Trophoblast cell (in vitro differentiated cells and primary cell): ENCODE data around the gene TLL2.

Source experiments
- DNase-seq, 2 donors: peaks; one replicate each; pipeline ENCODE4 v3.0.0-alpha.2; 2016
- H2AFZ ChIP-seq: 2 replicates; pipeline ENCODE4 v1.6.1; 2013; ENCODE audit warnings: low read length, moderate library complexity, mild to moderate bottlenecking; ENCODE audit not compliant: insufficient read depth, poor library complexity
- H2AK5ac ChIP-seq: 2 replicates; pipeline ENCODE4 v1.6.1; 2013; ENCODE audit warnings: mild to moderate bottlenecking, low read length
- H2BK120ac ChIP-seq: 2 replicates; pipeline ENCODE4 v1.6.1; 2013; ENCODE audit warnings: low read length, mild to moderate bottlenecking, moderate library complexity; ENCODE audit not compliant: insufficient read depth, poor library complexity
- H2BK12ac ChIP-seq: 2 replicates; pipeline ENCODE4 v1.6.1; 2013; ENCODE audit warnings: mild to moderate bottlenecking, low read length, moderate library complexity
- H2BK5ac ChIP-seq: 2 replicates; pipeline ENCODE4 v1.6.1; 2013; ENCODE audit warnings: low read length, low read depth, moderate library complexity, mild to moderate bottlenecking; ENCODE audit not compliant: poor library complexity
- H3K14ac ChIP-seq: 2 replicates; pipeline ENCODE4 v1.6.1; 2013; ENCODE audit warnings: mild to moderate bottlenecking, low read length
- H3K18ac ChIP-seq: 2 replicates; pipeline ENCODE4 v1.6.1; 2013; ENCODE audit warnings: mild to moderate bottlenecking, low read length
- H3K23ac ChIP-seq: 2 replicates; pipeline ENCODE4 v1.6.1; 2013; ENCODE audit warnings: low read length
- H3K27ac ChIP-seq: 2 replicates; pipeline ENCODE4 v1.5.1; 2013; ENCODE audit warnings: low read depth, mild to moderate bottlenecking, inconsistent platforms, low read length, moderate library complexity
- H3K27me3 ChIP-seq: 2 replicates; pipeline ENCODE4 v1.6.1; 2013; ENCODE audit warnings: inconsistent platforms, mild to moderate bottlenecking, low read length, moderate library complexity; ENCODE audit not compliant: insufficient read depth
- H3K36me3 ChIP-seq, 2 experiments: 1 replicate in 1 of 2; 2 replicates in 1 of 2; pipeline ENCODE4 v1.6.1; 2013; ENCODE audit warnings: low read length in 2 of 2, mild to moderate bottlenecking in 2 of 2, moderate library complexity in 1 of 2; ENCODE audit not compliant: insufficient read depth in 2 of 2, control insufficient read depth in 1 of 2
- H3K4ac ChIP-seq: 2 replicates; pipeline ENCODE4 v1.6.1; 2013; ENCODE audit warnings: low read depth, mild to moderate bottlenecking, low read length, moderate library complexity
- H3K4me1 ChIP-seq, 2 experiments: 1 replicate in 1 of 2; 2 replicates in 1 of 2; pipeline ENCODE4 v1.6.1; 2013; ENCODE audit warnings: low read length in 2 of 2, mild to moderate bottlenecking in 2 of 2, moderate library complexity in 1 of 2; ENCODE audit not compliant: insufficient read depth in 2 of 2, control insufficient read depth in 1 of 2
- H3K4me2 ChIP-seq: 2 replicates; pipeline ENCODE4 v1.6.1; 2013; ENCODE audit warnings: inconsistent platforms, mild to moderate bottlenecking, low read length, moderate library complexity
- H3K4me3 ChIP-seq: 2 replicates; pipeline ENCODE4 v1.5.1; 2013; ENCODE audit warnings: mild to moderate bottlenecking, low read depth, low read length, inconsistent platforms
- H3K79me1 ChIP-seq: one replicate; pipeline ENCODE4 v1.6.1; 2013; ENCODE audit warnings: low read length
- H3K79me2 ChIP-seq: 2 replicates; pipeline ENCODE4 v1.6.1; 2013; ENCODE audit warnings: low read length, mild to moderate bottlenecking; ENCODE audit not compliant: control insufficient read depth, insufficient read depth, poor library complexity
- H3K9ac ChIP-seq: 2 replicates; pipeline ENCODE4 v1.6.1; 2013; ENCODE audit warnings: mild to moderate bottlenecking, low read length
- H3K9me3 ChIP-seq: 2 replicates; pipeline ENCODE4 v1.6.1; 2013; ENCODE audit warnings: low read depth, mild to moderate bottlenecking, control low read depth, inconsistent platforms, low read length; ENCODE audit not compliant: insufficient read depth
- H4K12ac ChIP-seq: 2 replicates; pipeline ENCODE4 v1.6.1; 2013; ENCODE audit warnings: low read depth, mild to moderate bottlenecking, low read length, moderate library complexity
- H4K8ac ChIP-seq: 2 replicates; pipeline ENCODE4 v1.6.1; 2013; ENCODE audit warnings: low read depth, mild to moderate bottlenecking, low read length, moderate library complexity
- H4K91ac ChIP-seq: one replicate; pipeline ENCODE4 v1.6.1; 2013; ENCODE audit warnings: low read depth, mild to moderate bottlenecking, low read length, moderate library complexity
- WGBS: extraction: QIAGEN DNeasy Blood & Tissue Kit; methylation state at CpG from one replicate; pipeline ENCODE4 v1.1.7; 2013; ENCODE audit warnings: missing lambda C conversion rate; ENCODE audit not compliant: insufficient read length, insufficient coverage; ENCODE audit errors: extremely low coverage; 5-methylcytosine and 5-hydroxymethylcytosine counted together

The TLL2 gene

DNA sequence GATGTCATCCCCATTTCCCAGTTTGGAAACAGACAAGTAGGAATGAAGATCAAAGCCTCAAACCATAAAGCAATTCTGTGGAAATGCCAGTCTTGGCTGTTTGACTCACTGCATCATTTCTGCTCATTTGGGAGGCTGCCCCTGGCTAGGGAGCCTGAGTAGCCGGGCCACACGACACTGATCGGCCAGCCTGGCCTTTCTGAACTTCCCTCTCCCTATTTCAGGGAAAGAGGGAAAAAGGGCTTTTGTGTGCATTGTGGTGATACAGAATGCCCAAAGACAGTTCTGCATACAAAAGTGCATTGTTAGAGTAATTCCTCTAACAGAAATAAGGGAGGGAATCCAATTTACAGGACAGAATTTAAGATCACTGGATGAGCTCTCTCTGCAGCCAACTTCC lies 113.3 kb downstream of the TLL2 start:
- H2BK5ac ChIP-seq: no peak overlapping the region
- no peak overlapping the region for H4K91ac ChIP-seq
- no peak overlapping the region for H4K12ac ChIP-seq
- H3K36me3 ChIP-seq: no peaks in the 10 kb centered on the region
- no peak overlapping the region for H3K4me2 ChIP-seq
- H4K8ac ChIP-seq: no peak overlapping the region
- no peak overlapping the region for H3K4ac ChIP-seq
- no peaks in the 10 kb centered on the region for H3K27me3 ChIP-seq
- no peak overlapping the region for H3K23ac ChIP-seq
- no peaks in the 10 kb centered on the region for H3K4me1 ChIP-seq
- H3K18ac ChIP-seq: no peak overlapping the region
- DNase-seq: no peak
- WGBS: no CpG with 5 or more reads among the region's 3 CpGs
- no peak overlapping the region for H2AFZ ChIP-seq
- no peak overlapping the region for H2AK5ac ChIP-seq
- no peaks in the 10 kb centered on the region for H3K79me1 ChIP-seq
- H3K27ac ChIP-seq: no peak overlapping the region
- H3K79me2 ChIP-seq: no peaks in the 10 kb centered on the region
- H3K4me3 ChIP-seq: no peak overlapping the region
- H3K9me3 ChIP-seq: no peaks in the 10 kb centered on the region
- no peak overlapping the region for H2BK120ac ChIP-seq
- H3K9ac ChIP-seq: no peak overlapping the region
- H3K14ac ChIP-seq: no peak overlapping the region
- H2BK12ac ChIP-seq: no peak overlapping the region

DNA sequence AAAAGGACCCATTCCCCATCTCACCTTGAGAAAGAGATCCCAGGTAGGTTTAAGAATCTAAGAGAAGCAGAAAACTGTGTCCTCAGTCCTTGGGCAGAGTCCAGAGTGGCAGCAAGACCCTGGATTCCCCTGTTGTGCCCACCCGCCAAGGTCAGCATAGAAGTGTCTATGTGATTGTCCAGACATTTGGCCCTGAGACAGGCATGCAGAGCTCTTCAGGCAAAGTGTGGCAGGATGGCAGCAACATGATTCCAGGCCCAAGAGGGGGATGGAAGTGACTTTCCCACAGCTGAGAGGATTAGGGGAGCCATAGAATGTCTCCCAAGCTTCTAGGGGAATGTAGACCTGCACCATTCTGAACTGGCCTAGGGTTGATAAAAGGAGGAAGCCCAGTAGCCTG lies 115.8 kb downstream of the TLL2 start:
- no peak overlapping the region for H3K23ac ChIP-seq
- H3K4me1 ChIP-seq: no peaks in the 10 kb centered on the region
- DNase-seq: no peak
- H3K27me3 ChIP-seq: no peaks in the 10 kb centered on the region
- no peak overlapping the region for H2AFZ ChIP-seq
- no peak overlapping the region for H3K4me3 ChIP-seq
- H3K4me2 ChIP-seq: no peak overlapping the region
- H2AK5ac ChIP-seq: no peak overlapping the region
- H2BK12ac ChIP-seq: no peak overlapping the region
- no peak overlapping the region for H3K9ac ChIP-seq
- H2BK120ac ChIP-seq: no peak overlapping the region
- WGBS: no CpG with 5 or more reads among the region's 1 CpG
- H4K12ac ChIP-seq: no peak overlapping the region
- H3K79me2 ChIP-seq: no peaks in the 10 kb centered on the region
- H3K27ac ChIP-seq: no peak overlapping the region
- H3K4ac ChIP-seq: no peak overlapping the region
- H4K8ac ChIP-seq: no peak overlapping the region
- no peaks in the 10 kb centered on the region for H3K79me1 ChIP-seq
- no peaks in the 10 kb centered on the region for H3K9me3 ChIP-seq
- no peak overlapping the region for H2BK5ac ChIP-seq
- H3K36me3 ChIP-seq: no peaks in the 10 kb centered on the region
- no peak overlapping the region for H3K18ac ChIP-seq
- no peak overlapping the region for H3K14ac ChIP-seq
- no peak overlapping the region for H4K91ac ChIP-seq

DNA sequence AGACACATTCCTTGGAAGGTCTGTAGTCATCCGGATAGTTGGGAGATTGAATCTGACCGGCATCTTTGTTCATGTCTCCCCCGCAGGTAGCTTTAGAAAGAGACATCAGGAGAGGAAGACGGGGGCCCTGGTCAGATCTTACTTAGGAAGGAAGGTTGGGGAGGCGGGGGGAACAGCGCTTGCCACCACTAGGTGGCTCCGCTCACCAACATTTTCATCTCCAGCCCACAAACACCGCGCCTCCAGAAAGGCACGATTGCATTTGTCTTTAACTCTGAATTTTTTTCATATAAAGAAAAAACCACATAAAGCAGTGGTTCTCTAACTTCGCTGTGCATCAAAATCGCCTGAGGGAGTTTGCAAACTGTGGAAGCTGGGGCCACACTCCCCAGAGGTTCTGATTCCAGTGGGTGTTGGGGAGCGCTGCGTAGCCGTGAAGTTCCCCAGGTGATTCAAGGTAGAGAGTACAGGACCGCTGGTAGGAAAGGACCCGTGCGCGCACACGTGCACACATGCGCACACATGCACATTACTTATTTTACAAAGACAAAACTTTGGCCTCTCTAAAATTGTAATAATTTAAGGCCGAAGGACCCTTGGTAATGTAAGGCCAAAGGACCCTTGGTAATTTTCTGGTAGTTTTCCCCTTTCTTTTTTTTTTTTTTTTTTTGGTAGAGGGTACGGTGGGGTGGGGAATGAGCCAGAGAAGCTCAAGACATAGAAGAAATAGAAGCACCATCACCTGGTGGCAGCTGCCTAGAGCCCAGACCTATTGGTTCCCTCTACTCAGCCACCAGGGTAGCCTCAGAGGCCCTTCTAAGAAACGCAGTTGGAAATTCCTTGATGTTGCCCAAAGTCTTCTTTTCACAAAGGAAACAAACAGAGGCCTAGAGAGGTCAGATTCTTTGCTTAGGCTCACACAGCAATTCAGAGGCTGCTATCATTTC lies 117.5 kb downstream of the TLL2 start:
- Histone ChIP-seq H3K23ac (no peak overlapping the region), H2BK120ac (no peak overlapping the region), H4K8ac (no peak overlapping the region), H3K27ac (no peak overlapping the region), H3K18ac (no peak overlapping the region), H4K12ac (no peak overlapping the region), H3K79me2 (no peaks in the 10 kb centered on the region), H3K9ac (no peak overlapping the region), H3K27me3 (no peaks in the 10 kb centered on the region), H2BK12ac (no peak overlapping the region), H2BK5ac (no peak overlapping the region), H3K4me3 (no peak overlapping the region), H3K36me3 (no peaks in the 10 kb centered on the region), H3K79me1 (no peaks in the 10 kb centered on the region), H3K14ac (no peak overlapping the region), H3K4me1 (no peaks in the 10 kb centered on the region), H2AFZ (no peak overlapping the region), H3K4ac (no peak overlapping the region), H3K9me3 (no peaks in the 10 kb centered on the region), H4K91ac (no peak overlapping the region), H3K4me2 (peak overlapping the region; percentile 57), H2AK5ac (no peak overlapping the region)
- no CpG with 5 or more reads among the region's 24 CpGs for WGBS
- peak; percentile 47 to 74 for DNase-seq

DNA sequence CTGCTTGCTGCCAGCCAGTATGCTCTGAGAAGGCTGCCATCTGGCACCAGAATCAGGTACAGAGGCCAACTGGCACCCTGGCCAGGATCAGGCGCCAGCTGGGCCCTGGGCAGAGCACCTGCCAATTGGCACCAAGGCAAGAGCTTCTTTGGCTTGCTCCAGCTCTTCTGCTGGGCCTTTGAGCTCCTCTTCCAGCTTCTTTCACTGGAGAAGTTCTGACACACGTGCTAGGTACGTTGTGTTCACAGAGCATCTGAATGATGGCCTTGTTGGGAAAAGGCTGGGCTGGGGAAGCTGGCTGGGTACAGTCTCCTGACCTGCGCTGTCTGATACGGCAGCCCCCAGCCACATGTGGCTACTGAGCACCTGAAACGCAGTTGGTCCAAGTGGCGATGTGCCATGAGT lies 123.3 kb downstream of the TLL2 start:
- Histone ChIP-seq H2BK120ac (no peak overlapping the region), H3K23ac (no peak overlapping the region), H3K27ac (no peak overlapping the region), H3K18ac (no peak overlapping the region), H4K91ac (no peak overlapping the region), H3K36me3 (no peaks in the 10 kb centered on the region), H4K12ac (no peak overlapping the region), H2BK12ac (no peak overlapping the region), H3K4me2 (no peak overlapping the region), H3K4me1 (peaks cover 2 to 4% of the 10 kb centered on the region in 2 experiments), H3K9me3 (no peaks in the 10 kb centered on the region), H2AFZ (no peak overlapping the region), H3K9ac (no peak overlapping the region), H2BK5ac (no peak overlapping the region), H3K4me3 (no peak overlapping the region), H3K27me3 (no peaks in the 10 kb centered on the region), H3K79me2 (no peaks in the 10 kb centered on the region), H4K8ac (no peak overlapping the region), H3K79me1 (no peaks in the 10 kb centered on the region), H3K14ac (no peak overlapping the region), H2AK5ac (no peak overlapping the region), H3K4ac (no peak overlapping the region)
- WGBS: no CpG with 5 or more reads among the region's 7 CpGs
- DNase-seq: no peak
